Ovary (tissue), 3 donors: ENCODE results near the gene PDE4D.

Experiments used
- CTCF ChIP-seq, 3 donors: fragments of 450-650 bp in 2 of 3; fragments of 200-600 bp in 1 of 3; IDR thresholded peaks; one replicate each; pipeline versions ENCODE4 v1.5.1 to v1.8.0; 2016 to 2022; ENCODE audit warnings: antibody characterized with exemption in 3 of 3, mild to moderate bottlenecking in 1 of 3
- EP300 ChIP-seq: sonication (generic); formaldehyde crosslinking; IDR thresholded peaks from one replicate; pipeline ENCODE4 v1.6.1; 2017; ENCODE audit warnings: antibody characterized with exemption
- POLR2A ChIP-seq: fragments of 450-650 bp; IDR thresholded peaks from one replicate; pipeline ENCODE4 v1.6.1; 2017; ENCODE audit warnings: antibody characterized with exemption, mild to moderate bottlenecking, moderate library complexity
- donor health status: DM: no; HTN: no; CAD: no.

- no peak for TF ChIP-seq POLR2A
- TF ChIP-seq CTCF (IDR thresholded peaks at IDR 0.05), result no peak
- no peak for TF ChIP-seq EP300
Measured at GRCh38 chr5:59095480-59095879, 798.0 kb downstream of the PDE4D start.
